Body of pancreas (tissue), 4 donors: ENCODE measurements around the gene TMEM47. TPM values are rescaled to one million over a fixed set of nuclear protein-coding genes. Genes with fewer than 3 reads are reported as not detected.

Source experiments
- ATAC-seq: fragments of 150-250 bp; one replicate; pipeline ENCODE4 v1.9.1; 2016
- DNase-seq, 4 donors: peaks; one replicate each; pipeline ENCODE4 v3.0.0-alpha.2; 2019
- H3K27ac ChIP-seq, 4 donors: fragments of 200-600 bp; sonication (generic); 1 replicate in 3 of 4; 2 replicates in 1 of 4; pipeline versions ENCODE4 v1.5.1 to v1.6.1; 2016 to 2019; ENCODE audit warnings: mild to moderate bottlenecking in 1 of 4, mixed read lengths in 1 of 4, moderate library complexity in 1 of 4
- H3K27me3 ChIP-seq, 2 donors: fragments of 200-600 bp; sonication (generic); one replicate each; pipeline ENCODE4 v1.6.0; 2016; ENCODE audit warnings: mild to moderate bottlenecking in 1 of 2
- H3K36me3 ChIP-seq, 2 donors: fragments of 200-600 bp; sonication (generic); replicated peaks in 1 of 2; 2 replicates each; pipeline ENCODE4 v1.5.1; 2016; ENCODE audit warnings: low read depth in 2 of 2; ENCODE audit not compliant: insufficient read depth in 1 of 2
- H3K4me1 ChIP-seq: fragments of 200-600 bp; sonication (generic); one replicate; pipeline ENCODE4 v1.6.0; 2016
- H3K4me3 ChIP-seq, 2 donors: fragments of 200-600 bp; sonication (generic); 1 replicate in 1 of 2; 2 replicates in 1 of 2; pipeline ENCODE4 v1.5.1; 2016 to 2019
- H3K9me3 ChIP-seq, 3 donors: fragments of 200-600 bp; sonication (generic); 1 replicate in 2 of 3; 2 replicates in 1 of 3; pipeline ENCODE4 v1.5.1; 2016
- CTCF ChIP-seq, 7 experiments: fragments of 450-650 bp in 4 of 7; fragments of 200-600 bp in 3 of 7; sonication (generic) in 3 of 7; IDR thresholded peaks; one replicate each; pipeline ENCODE4 v1.5.1; 2016 to 2019; ENCODE audit warnings: antibody characterized with exemption in 7 of 7
- POLR2A ChIP-seq, 3 donors: fragments of 450-650 bp; IDR thresholded peaks; one replicate each; pipeline ENCODE4 v1.6.1; 2016; ENCODE audit warnings: antibody characterized with exemption in 3 of 3, mild to moderate bottlenecking in 2 of 3
- WGBS, 2 donors: methylation state at CpG; one replicate each; pipeline ENCODE4 v1.1.5; 2017; 5-methylcytosine and 5-hydroxymethylcytosine counted together
- intact Hi-C: fragments of 100-400 bp; cut with DNase I; formaldehyde crosslinking; loops from one replicate; pipeline ENCODE4 v1.15.1; 2023
- total RNA-seq, 2 donors: library from RNA; depleted of rRNA; stranded (reverse); fragments of >200 nt; gene quantifications; one replicate each; pipeline ENCODE4 v1.1.0, GENCODE V29; 2016

The TMEM47 gene
- total RNA-seq, 2 donors from 2014 or later: 3.6 to 12.7 TPM

GRCh38 chrX:34598362-34598761 is 58.7 kb downstream of the TMEM47 start:
- TF ChIP-seq CTCF (IDR thresholded peaks at IDR 0.05) (no peak), POLR2A (IDR thresholded peaks at IDR 0.05) (no peak)
- DNase-seq (no peak), ATAC-seq (no peak)
- 75 to 93% methylated on average over 1 of the region's 1 CpG for WGBS, 2 donors
- Histone ChIP-seq H3K27ac (no peak overlapping the region), H3K36me3 (no peaks in the 10 kb centered on the region), H3K9me3 (no peaks in the 10 kb centered on the region), H3K4me1 (no peaks in the 10 kb centered on the region), H3K27me3 (no peaks in the 10 kb centered on the region), H3K4me3 (no peak overlapping the region)
- intact Hi-C loops: no loop called here

- no peaks in the 10 kb centered on the region for H3K36me3 ChIP-seq
- DNase-seq (no peak), ATAC-seq (no peak)
- H3K9me3 ChIP-seq: no peaks in the 10 kb centered on the region
- H3K4me3 ChIP-seq: no peak overlapping the region
- no peaks in the 10 kb centered on the region for H3K4me1 ChIP-seq
- WGBS, 2 donors: 41 to 42% methylated on average over 3 of the region's 3 CpGs
- H3K27ac ChIP-seq: no peak overlapping the region
- TF ChIP-seq POLR2A (IDR thresholded peaks at IDR 0.05): no peak
- no peak for TF ChIP-seq CTCF (IDR thresholded peaks at IDR 0.05)
- no peaks in the 10 kb centered on the region for H3K27me3 ChIP-seq
- intact Hi-C loops: no loop called here
Measured at GRCh38 chrX:34586936-34587335, 70.1 kb downstream of the TMEM47 start.

GRCh38 chrX:34586346-34586911 is 70.7 kb downstream of the TMEM47 start:
- Histone ChIP-seq H3K4me3 (no peak overlapping the region), H3K27ac (no peak overlapping the region), H3K9me3 (no peaks in the 10 kb centered on the region), H3K4me1 (no peaks in the 10 kb centered on the region), H3K36me3 (no peaks in the 10 kb centered on the region), H3K27me3 (no peaks in the 10 kb centered on the region)
- DNase-seq (no peak), ATAC-seq (no peak)
- intact Hi-C loops: no loop called here
- no peak for TF ChIP-seq CTCF (IDR thresholded peaks at IDR 0.05)
- TF ChIP-seq POLR2A (IDR thresholded peaks at IDR 0.05): no peak
- WGBS, 2 donors: 50 to 56% methylated on average over 4 of the region's 4 CpGs

- no peaks in the 10 kb centered on the region for H3K27me3 ChIP-seq
- no peak for TF ChIP-seq CTCF (IDR thresholded peaks at IDR 0.05)
- no peak for TF ChIP-seq POLR2A (IDR thresholded peaks at IDR 0.05)
- 67 to 69% methylated on average over 5 of the region's 5 CpGs for WGBS, 2 donors
- H3K4me3 ChIP-seq: no peak overlapping the region
- no peak for ATAC-seq
- no peak for DNase-seq
- no peak overlapping the region for H3K27ac ChIP-seq
- H3K4me1 ChIP-seq: no peaks in the 10 kb centered on the region
- H3K9me3 ChIP-seq: no peaks in the 10 kb centered on the region
- intact Hi-C loops: no loop called here
- no peaks in the 10 kb centered on the region for H3K36me3 ChIP-seq
Measured at GRCh38 chrX:34585561-34585960, 71.5 kb downstream of the TMEM47 start.

GRCh38 chrX:34584781-34585180 is 72.3 kb downstream of the TMEM47 start:
- Histone ChIP-seq H3K9me3 (no peaks in the 10 kb centered on the region), H3K4me1 (no peaks in the 10 kb centered on the region), H3K36me3 (no peaks in the 10 kb centered on the region), H3K27me3 (no peaks in the 10 kb centered on the region), H3K4me3 (no peak overlapping the region), H3K27ac (no peak overlapping the region)
- intact Hi-C loops: no loop called here
- DNase-seq: no peak
- TF ChIP-seq POLR2A (IDR thresholded peaks at IDR 0.05) (no peak), CTCF (IDR thresholded peaks at IDR 0.05) (no peak)
- no peak for ATAC-seq
- WGBS, 2 donors: 31 to 71% methylated on average over 1 of the region's 1 CpG
